Neural progenitor cell (in vitro differentiated cells): ENCODE data around the gene NELL2.

Source experiments
- EZH2phosphoT487 ChIP-seq: fragments of 200-600 bp; sonication (generic); IDR thresholded peaks from 2 replicates; pipeline ENCODE4 v1.6.1; 2017; ENCODE audit warnings: antibody characterized with exemption
- TF ChIP-seq, protein P1 (sequence below): fragments of 200-600 bp; sonication (generic); IDR thresholded peaks from 2 replicates; pipeline ENCODE4 v1.5.1; 2017; ENCODE audit warnings: antibody characterized with exemption, mild to moderate bottlenecking

DNA sequence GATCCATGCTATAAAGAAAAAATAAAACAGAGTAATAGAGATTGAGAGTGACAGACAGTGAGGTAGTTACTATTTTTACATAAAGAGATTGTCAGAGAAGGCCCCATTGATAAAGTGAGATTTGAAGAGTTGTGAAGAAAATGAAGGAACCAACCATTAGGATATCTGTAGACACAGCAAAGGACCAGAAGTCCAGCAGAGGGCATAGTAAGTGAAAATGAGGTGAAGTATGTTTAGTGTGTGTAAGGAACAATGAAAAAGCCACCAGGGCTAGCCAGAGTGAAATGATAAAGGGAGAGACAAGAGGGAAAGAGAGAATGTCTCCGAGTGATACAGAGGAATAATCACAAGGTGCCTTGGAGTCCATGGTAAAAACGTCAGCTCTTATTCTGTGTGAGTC is 411.0 kb downstream of the NELL2 start:
- TF ChIP-seq, protein P1, sequence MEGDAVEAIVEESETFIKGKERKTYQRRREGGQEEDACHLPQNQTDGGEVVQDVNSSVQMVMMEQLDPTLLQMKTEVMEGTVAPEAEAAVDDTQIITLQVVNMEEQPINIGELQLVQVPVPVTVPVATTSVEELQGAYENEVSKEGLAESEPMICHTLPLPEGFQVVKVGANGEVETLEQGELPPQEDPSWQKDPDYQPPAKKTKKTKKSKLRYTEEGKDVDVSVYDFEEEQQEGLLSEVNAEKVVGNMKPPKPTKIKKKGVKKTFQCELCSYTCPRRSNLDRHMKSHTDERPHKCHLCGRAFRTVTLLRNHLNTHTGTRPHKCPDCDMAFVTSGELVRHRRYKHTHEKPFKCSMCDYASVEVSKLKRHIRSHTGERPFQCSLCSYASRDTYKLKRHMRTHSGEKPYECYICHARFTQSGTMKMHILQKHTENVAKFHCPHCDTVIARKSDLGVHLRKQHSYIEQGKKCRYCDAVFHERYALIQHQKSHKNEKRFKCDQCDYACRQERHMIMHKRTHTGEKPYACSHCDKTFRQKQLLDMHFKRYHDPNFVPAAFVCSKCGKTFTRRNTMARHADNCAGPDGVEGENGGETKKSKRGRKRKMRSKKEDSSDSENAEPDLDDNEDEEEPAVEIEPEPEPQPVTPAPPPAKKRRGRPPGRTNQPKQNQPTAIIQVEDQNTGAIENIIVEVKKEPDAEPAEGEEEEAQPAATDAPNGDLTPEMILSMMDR, result peak; percentile 44
- no peak for TF ChIP-seq EZH2phosphoT487
